ENCODE results near the gene EHD3.

The EHD3 gene

DNA sequence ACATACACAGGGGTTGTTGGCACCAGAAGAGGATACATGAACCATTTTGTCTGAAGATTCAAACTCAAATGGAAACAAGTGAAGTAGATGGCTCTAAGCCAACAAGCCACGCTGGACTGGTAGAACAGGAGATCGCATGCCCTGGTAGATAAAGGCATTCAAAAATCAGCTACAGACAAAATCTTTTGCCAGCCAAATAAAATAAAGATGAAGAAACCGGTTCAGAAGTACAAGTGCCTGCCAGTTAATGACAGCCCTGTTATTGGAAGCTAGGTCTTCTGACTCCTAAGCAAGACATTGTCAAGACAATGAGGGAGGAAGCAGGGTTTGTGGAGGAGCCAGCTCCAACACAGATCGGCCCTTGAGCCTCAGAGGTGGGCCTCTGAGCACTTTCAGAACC lies 52.3 kb downstream of the EHD3 start:
- no peaks in the 10 kb centered on the region for H3K27me3 ChIP-seq (ENCODE audit: control insufficient read depth, insufficient read depth, low read length)
- no peak overlapping the region for H3K4me3 ChIP-seq (ENCODE audit: low read length)
- H3K36me3 ChIP-seq (ENCODE audit: control insufficient read depth, insufficient read depth, low read length): no peaks in the 10 kb centered on the region
- no peaks in the 10 kb centered on the region; the same call in 1 of the 2 replicates for H3K4me1 ChIP-seq (ENCODE audit: control insufficient read depth, insufficient read depth, low read length)
- no peak overlapping the region for H3K27ac ChIP-seq (ENCODE audit: low read length)
- DNase-seq (ENCODE audit: low read depth, low spot score): no peak
- no CpG with 5 or more reads among the region's 4 CpGs for WGBS (ENCODE audit: insufficient coverage, insufficient read length)
- no peaks in the 10 kb centered on the region for H3K9me3 ChIP-seq (ENCODE audit: control insufficient read depth, insufficient read depth, low read length)

DNA sequence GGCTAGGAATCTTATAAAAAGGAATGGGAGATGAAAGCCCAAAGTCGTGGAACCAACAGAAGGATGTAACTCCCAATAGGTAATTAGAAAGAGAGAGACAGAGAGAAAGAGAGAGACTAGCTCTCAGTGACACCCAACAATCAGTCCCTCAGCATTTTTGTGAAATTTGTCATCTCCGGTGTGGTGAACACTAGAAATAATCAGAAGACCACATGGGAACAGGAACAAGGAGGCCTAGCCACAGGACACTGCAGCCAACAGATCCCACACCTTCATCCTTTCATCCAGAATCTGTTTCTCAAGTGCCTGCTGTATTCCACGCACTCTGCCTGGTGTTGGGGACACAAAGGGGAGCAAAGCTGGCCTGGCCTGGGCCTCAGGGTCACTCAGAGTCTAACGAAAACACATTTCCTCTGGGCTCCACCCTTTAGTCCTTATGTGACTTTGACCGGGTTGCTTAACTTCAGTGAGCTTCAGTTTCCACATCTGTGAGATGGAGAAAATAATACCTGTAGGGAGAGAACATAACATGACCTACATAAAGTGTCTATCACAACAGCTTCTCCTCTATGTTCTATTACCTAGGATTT lies 53.1 kb downstream of the EHD3 start:
- DNase-seq (ENCODE audit: low read depth, low spot score): no peak
- no peaks in the 10 kb centered on the region for H3K27me3 ChIP-seq (ENCODE audit: control insufficient read depth, insufficient read depth, low read length)
- no peaks in the 10 kb centered on the region; the same call in 1 of the 2 replicates for H3K4me1 ChIP-seq (ENCODE audit: control insufficient read depth, insufficient read depth, low read length)
- no CpG with 5 or more reads among the region's 5 CpGs for WGBS (ENCODE audit: insufficient coverage, insufficient read length)
- H3K36me3 ChIP-seq (ENCODE audit: control insufficient read depth, insufficient read depth, low read length): no peaks in the 10 kb centered on the region
- H3K9me3 ChIP-seq (ENCODE audit: control insufficient read depth, insufficient read depth, low read length): no peaks in the 10 kb centered on the region
- H3K27ac ChIP-seq (ENCODE audit: low read length): no peak overlapping the region
- H3K4me3 ChIP-seq (ENCODE audit: low read length): no peak overlapping the region

GRCh38 chr2:31287654-31288053 lies 53.7 kb downstream of the EHD3 start:
- Histone ChIP-seq H3K4me1 (ENCODE audit: control insufficient read depth, insufficient read depth, low read length) (no peaks in the 10 kb centered on the region; the same call in 1 of the 2 replicates), H3K9me3 (ENCODE audit: control insufficient read depth, insufficient read depth, low read length) (no peaks in the 10 kb centered on the region), H3K4me3 (ENCODE audit: low read length) (no peak overlapping the region), H3K36me3 (ENCODE audit: control insufficient read depth, insufficient read depth, low read length) (no peaks in the 10 kb centered on the region), H3K27ac (ENCODE audit: low read length) (no peak overlapping the region), H3K27me3 (ENCODE audit: control insufficient read depth, insufficient read depth, low read length) (no peaks in the 10 kb centered on the region)
- no CpG with 5 or more reads among the region's 2 CpGs for WGBS (ENCODE audit: insufficient coverage, insufficient read length)
- DNase-seq (ENCODE audit: low read depth, low spot score): no peak

DNA sequence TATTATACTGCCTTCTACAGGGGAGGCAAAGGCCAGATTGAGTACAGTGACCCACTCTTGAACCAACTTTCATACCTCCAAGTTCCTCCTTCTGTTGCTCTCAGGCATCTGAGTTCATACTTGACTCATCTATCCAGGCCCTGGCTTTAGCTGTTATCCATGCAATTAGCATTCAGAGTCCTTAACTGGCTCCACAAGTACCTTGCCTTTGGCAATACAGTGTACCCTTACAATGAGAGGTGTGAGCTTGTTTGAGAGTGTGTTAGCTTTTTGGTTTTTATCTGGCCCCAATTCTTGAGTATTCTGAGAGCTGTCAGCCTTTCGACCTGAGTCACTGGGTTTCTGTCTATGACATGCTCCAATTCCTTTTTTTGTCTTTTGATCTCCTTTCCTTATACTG lies 60.2 kb downstream of the EHD3 start:
- no peak overlapping the region for H3K27ac ChIP-seq (ENCODE audit: low read length)
- no peaks in the 10 kb centered on the region for H3K9me3 ChIP-seq (ENCODE audit: control insufficient read depth, insufficient read depth, low read length)
- WGBS (ENCODE audit: insufficient coverage, insufficient read length): no CpG with 5 or more reads among the region's 1 CpG
- DNase-seq (ENCODE audit: low read depth, low spot score): no peak
- no peak overlapping the region for H3K4me3 ChIP-seq (ENCODE audit: low read length)
- no peaks in the 10 kb centered on the region for H3K36me3 ChIP-seq (ENCODE audit: control insufficient read depth, insufficient read depth, low read length)
- H3K27me3 ChIP-seq (ENCODE audit: control insufficient read depth, insufficient read depth, low read length): no peaks in the 10 kb centered on the region
- H3K4me1 ChIP-seq (ENCODE audit: control insufficient read depth, insufficient read depth, low read length): no peaks in the 10 kb centered on the region

DNA sequence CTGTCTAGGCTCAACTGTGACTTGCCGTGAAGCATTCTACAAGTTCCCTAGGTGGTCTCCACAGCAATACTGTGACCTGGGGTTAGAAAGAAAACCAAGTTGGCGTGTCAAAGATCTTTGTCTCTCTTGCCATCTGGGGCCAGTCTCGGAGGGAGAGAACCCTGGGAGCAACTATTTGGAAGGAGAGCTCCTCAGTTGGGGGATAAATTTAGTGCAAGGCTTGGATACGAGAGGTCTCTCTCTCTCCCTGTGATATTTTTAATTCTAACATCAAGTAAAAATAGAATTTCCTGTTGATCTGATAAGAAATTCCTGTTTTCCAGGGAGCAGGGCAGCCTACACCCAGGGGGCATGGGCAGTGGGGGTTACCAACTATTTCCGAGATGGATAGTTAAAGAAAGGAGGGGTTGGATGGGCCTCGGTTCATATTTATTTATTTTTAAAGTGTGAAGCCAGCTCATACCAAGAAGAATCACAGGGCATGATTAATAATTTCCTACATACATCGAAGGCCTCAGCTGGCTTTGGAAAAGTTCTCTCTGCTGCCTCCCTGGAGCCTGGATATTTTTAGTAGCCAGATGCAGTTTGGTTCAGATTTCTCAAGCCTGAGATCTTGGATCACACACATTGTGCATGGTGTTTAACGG lies 62.8 kb downstream of the EHD3 start:
- no peaks in the 10 kb centered on the region for H3K4me1 ChIP-seq (ENCODE audit: control insufficient read depth, insufficient read depth, low read length)
- no CpG with 5 or more reads among the region's 8 CpGs for WGBS (ENCODE audit: insufficient coverage, insufficient read length)
- H3K4me3 ChIP-seq (ENCODE audit: low read length): no peak overlapping the region
- no peak for DNase-seq (ENCODE audit: low read depth, low spot score)
- no peaks in the 10 kb centered on the region for H3K36me3 ChIP-seq (ENCODE audit: control insufficient read depth, insufficient read depth, low read length)
- no peaks in the 10 kb centered on the region for H3K27me3 ChIP-seq (ENCODE audit: control insufficient read depth, insufficient read depth, low read length)
- H3K9me3 ChIP-seq (ENCODE audit: control insufficient read depth, insufficient read depth, low read length): no peaks in the 10 kb centered on the region
- no peak overlapping the region for H3K27ac ChIP-seq (ENCODE audit: low read length)

GRCh38 chr2:31297751-31298150 lies 63.8 kb downstream of the EHD3 start:
- Histone ChIP-seq H3K4me1 (ENCODE audit: control insufficient read depth, insufficient read depth, low read length) (no peaks in the 10 kb centered on the region), H3K27ac (ENCODE audit: low read length) (no peak overlapping the region), H3K36me3 (ENCODE audit: control insufficient read depth, insufficient read depth, low read length) (no peaks in the 10 kb centered on the region), H3K9me3 (ENCODE audit: control insufficient read depth, insufficient read depth, low read length) (no peaks in the 10 kb centered on the region), H3K27me3 (ENCODE audit: control insufficient read depth, insufficient read depth, low read length) (no peaks in the 10 kb centered on the region), H3K4me3 (ENCODE audit: low read length) (no peak overlapping the region)
- WGBS (ENCODE audit: insufficient coverage, insufficient read length): no CpG with 5 or more reads among the region's 1 CpG
- DNase-seq (ENCODE audit: low read depth, low spot score): no peak

DNA sequence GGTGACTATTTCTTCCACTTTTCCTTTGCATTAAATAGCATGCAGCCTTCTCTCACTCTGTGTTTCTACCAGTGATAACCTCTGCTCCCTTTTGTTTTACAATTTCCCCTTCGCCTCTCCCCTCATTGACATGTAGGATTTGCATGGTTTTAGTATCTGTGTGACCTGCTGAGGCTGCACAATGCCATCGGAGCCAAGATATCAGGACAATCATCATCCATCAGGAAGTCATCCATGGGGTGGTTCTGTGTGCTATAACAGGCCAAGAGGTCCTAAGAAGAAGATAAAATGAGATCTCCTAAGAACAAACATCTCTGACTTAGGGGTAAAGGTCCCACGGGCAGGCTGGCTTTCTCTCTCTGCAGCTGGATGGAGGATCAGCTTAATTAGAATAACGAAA lies 65.6 kb downstream of the EHD3 start:
- DNase-seq (ENCODE audit: low read depth, low spot score): no peak
- H3K27me3 ChIP-seq (ENCODE audit: control insufficient read depth, insufficient read depth, low read length): no peaks in the 10 kb centered on the region; the same call in 1 of the 2 replicates
- H3K9me3 ChIP-seq (ENCODE audit: control insufficient read depth, insufficient read depth, low read length): no peaks in the 10 kb centered on the region
- WGBS (ENCODE audit: insufficient coverage, insufficient read length): no CpG with 5 or more reads among the region's 4 CpGs
- no peak overlapping the region for H3K27ac ChIP-seq (ENCODE audit: low read length)
- H3K4me1 ChIP-seq (ENCODE audit: control insufficient read depth, insufficient read depth, low read length): no peaks in the 10 kb centered on the region
- no peaks in the 10 kb centered on the region for H3K36me3 ChIP-seq (ENCODE audit: control insufficient read depth, insufficient read depth, low read length)
- no peak overlapping the region for H3K4me3 ChIP-seq (ENCODE audit: low read length)

GRCh38 chr2:31300309-31300708 lies 66.4 kb downstream of the EHD3 start:
- H3K9me3 ChIP-seq (ENCODE audit: control insufficient read depth, insufficient read depth, low read length): no peaks in the 10 kb centered on the region
- no peak overlapping the region for H3K4me3 ChIP-seq (ENCODE audit: low read length)
- no peak for DNase-seq (ENCODE audit: low read depth, low spot score)
- no peaks in the 10 kb centered on the region; the same call in 1 of the 2 replicates for H3K27me3 ChIP-seq (ENCODE audit: control insufficient read depth, insufficient read depth, low read length)
- no peaks in the 10 kb centered on the region for H3K4me1 ChIP-seq (ENCODE audit: control insufficient read depth, insufficient read depth, low read length)
- H3K36me3 ChIP-seq (ENCODE audit: control insufficient read depth, insufficient read depth, low read length): no peaks in the 10 kb centered on the region
- H3K27ac ChIP-seq (ENCODE audit: low read length): no peak overlapping the region

DNA sequence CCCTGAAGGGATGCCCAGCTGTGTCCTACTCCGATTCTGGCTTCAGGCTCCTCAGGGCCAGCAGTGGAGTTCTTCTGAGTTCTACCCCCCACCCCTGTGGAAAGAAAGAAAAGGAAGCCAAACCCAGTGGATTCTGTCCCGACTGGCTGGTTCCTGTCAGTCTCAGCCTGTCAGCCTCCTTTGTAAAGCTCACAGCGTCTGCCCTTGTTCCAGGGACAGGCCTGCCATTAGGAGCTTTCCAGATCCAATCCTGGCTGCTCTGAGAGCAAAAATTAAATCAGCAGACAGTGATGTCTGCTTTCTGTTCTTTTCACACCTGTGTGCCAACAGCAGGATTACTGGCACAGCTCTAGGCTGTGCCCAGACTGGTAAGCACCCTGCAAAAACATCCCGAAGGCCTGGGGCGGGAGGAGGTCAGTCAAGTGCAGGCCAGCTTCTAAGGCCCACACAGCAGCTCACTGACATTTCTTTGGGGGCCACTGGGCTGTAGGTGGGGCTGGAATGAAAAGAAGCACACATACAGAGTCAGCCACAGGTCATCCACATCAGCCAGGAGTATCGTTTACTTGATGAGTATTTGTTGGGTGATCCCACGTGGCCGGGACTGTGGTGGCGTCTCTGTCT lies 69.1 kb downstream of the EHD3 start:
- Histone ChIP-seq H3K4me3 (ENCODE audit: low read length) (no peak overlapping the region), H3K27ac (ENCODE audit: low read length) (no peak overlapping the region), H3K9me3 (ENCODE audit: control insufficient read depth, insufficient read depth, low read length) (no peaks in the 10 kb centered on the region), H3K4me1 (ENCODE audit: control insufficient read depth, insufficient read depth, low read length) (no peaks in the 10 kb centered on the region), H3K27me3 (ENCODE audit: control insufficient read depth, insufficient read depth, low read length) (no peaks in the 10 kb centered on the region; the same call in 1 of the 2 replicates), H3K36me3 (ENCODE audit: control insufficient read depth, insufficient read depth, low read length) (no peaks in the 10 kb centered on the region)
- DNase-seq (ENCODE audit: low read depth, low spot score): no peak
- no CpG with 5 or more reads among the region's 9 CpGs for WGBS (ENCODE audit: insufficient coverage, insufficient read length)

- Histone ChIP-seq H3K36me3 (ENCODE audit: control insufficient read depth, insufficient read depth, low read length) (no peaks in the 10 kb centered on the region), H3K4me1 (ENCODE audit: control insufficient read depth, insufficient read depth, low read length) (no peaks in the 10 kb centered on the region), H3K27ac (ENCODE audit: low read length) (no peak overlapping the region), H3K27me3 (ENCODE audit: control insufficient read depth, insufficient read depth, low read length) (no peaks in the 10 kb centered on the region; the same call in 1 of the 2 replicates), H3K4me3 (ENCODE audit: low read length) (no peak overlapping the region), H3K9me3 (ENCODE audit: control insufficient read depth, insufficient read depth, low read length) (no peaks in the 10 kb centered on the region)
- no peak for DNase-seq (ENCODE audit: low read depth, low spot score)
- no CpG with 5 or more reads among the region's 2 CpGs for WGBS (ENCODE audit: insufficient coverage, insufficient read length)
Measured at GRCh38 chr2:31304816-31305215, 70.9 kb downstream of the EHD3 start.
